ENCODE measurements around the gene WDFY2.

- TF ChIP-seq CTCF (IDR thresholded peaks at IDR 0.05) (no peak), POLR2A (IDR thresholded peaks at IDR 0.05) (no peak)
Measured at GRCh38 chr13:51541809-51542258, 42.4 kb upstream of the WDFY2 start.
